GM10266 (cell line): ENCODE data around the gene TOX2.
A peak's percentile ranks its signal among the peaks of the same experiment; 100 is the strongest.

Experiments used
- DNase-seq: peaks from one replicate; pipeline ENCODE4 v3.0.0; 2012; ENCODE audit errors: extremely low spot score
- TF ChIP-seq, protein P1 (sequence below): IDR thresholded peaks from 2 replicates; pipeline ENCODE4 v1.5.1; 2012; ENCODE audit warnings: mild to moderate bottlenecking, low read depth; ENCODE audit not compliant: control insufficient read depth, insufficient read depth; ENCODE audit errors: missing control alignments

TOX2 gene

DNA sequence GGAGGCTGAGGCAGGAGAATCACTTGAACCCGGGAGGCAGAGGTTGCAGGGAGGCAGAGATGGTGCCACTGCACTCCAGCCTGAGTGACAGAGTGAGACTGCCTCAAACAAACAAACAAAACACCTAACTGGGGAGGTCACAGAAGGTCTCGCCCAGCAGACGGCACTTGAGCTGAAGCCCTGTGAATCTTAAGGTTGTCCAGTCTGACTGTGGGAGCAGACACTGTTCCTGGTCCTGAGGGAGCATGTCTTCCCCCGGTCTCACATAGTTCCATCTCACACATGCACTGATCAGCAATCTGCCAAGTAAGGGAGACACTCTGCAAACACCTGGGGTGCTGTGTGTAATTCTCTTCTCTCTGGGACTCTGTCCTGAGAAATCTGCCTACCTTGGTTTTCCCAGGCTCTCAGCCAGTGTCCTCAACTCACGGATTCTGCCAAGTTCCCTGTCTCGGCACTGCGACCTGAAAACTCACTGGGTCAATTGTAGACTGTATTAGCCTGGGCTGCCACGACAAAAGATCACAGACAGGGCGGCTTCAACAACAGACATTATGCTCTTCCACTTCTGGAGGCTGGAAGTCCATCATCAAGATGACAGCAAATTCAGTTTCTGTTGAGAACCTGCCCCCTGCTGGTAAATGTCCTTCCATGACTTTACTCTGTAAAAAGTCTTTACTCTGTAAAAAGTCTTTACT lies 178.0 kb downstream of the TOX2 start:
- no peak for DNase-seq
- TF ChIP-seq, protein P1, sequence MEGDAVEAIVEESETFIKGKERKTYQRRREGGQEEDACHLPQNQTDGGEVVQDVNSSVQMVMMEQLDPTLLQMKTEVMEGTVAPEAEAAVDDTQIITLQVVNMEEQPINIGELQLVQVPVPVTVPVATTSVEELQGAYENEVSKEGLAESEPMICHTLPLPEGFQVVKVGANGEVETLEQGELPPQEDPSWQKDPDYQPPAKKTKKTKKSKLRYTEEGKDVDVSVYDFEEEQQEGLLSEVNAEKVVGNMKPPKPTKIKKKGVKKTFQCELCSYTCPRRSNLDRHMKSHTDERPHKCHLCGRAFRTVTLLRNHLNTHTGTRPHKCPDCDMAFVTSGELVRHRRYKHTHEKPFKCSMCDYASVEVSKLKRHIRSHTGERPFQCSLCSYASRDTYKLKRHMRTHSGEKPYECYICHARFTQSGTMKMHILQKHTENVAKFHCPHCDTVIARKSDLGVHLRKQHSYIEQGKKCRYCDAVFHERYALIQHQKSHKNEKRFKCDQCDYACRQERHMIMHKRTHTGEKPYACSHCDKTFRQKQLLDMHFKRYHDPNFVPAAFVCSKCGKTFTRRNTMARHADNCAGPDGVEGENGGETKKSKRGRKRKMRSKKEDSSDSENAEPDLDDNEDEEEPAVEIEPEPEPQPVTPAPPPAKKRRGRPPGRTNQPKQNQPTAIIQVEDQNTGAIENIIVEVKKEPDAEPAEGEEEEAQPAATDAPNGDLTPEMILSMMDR = peak; percentile 37

DNA sequence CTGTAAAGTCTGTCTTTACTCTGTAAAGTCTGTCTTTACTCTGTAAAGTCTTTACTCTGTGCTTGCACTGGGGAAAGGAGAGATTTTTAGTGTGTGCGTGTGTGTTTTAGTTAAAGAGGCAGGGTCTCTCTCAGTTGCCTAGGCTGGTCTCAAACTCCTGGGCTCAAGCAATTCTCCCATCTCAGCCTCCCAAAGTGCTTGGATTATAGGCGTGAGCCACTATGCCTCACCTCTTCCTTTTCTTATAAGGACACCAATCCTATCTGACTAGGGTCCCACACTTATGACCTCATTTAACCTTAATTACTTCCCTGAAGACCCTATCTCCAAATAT lies 178.6 kb downstream of the TOX2 start:
- TF ChIP-seq, protein P1 = no peak
- no peak for DNase-seq

- DNase-seq = no peak
- TF ChIP-seq, protein P1 = no peak
Measured at GRCh38 chr20:44095831-44096230, 181.2 kb downstream of the TOX2 start.

GRCh38 chr20:44097521-44098255 lies 183.0 kb downstream of the TOX2 start:
- DNase-seq = no peak
- TF ChIP-seq, protein P1 = no peak

GRCh38 chr20:44098256-44098630 lies 183.6 kb downstream of the TOX2 start:
- DNase-seq = no peak
- TF ChIP-seq, protein P1 = no peak

DNA sequence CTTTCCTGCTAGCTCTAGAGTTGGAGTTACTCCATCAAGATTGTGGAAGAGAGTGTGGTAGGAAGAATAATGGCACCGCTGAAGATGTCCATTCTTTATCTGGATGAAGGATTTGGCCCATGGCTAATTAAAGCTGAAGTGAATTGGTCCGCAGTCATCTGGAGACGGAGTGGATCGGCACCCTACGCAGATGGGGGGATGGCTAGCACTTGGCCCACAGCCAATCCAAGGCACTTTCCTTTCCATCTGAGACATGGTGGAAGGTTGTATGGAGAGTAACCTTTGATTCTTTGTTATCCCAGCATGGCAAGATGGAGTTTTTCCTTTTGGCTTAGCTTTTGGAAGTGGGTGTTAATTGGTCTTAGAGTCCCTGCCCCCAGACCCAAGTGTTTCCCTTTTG lies 184.0 kb downstream of the TOX2 start:
- DNase-seq = no peak
- TF ChIP-seq, protein P1 = no peak

DNA sequence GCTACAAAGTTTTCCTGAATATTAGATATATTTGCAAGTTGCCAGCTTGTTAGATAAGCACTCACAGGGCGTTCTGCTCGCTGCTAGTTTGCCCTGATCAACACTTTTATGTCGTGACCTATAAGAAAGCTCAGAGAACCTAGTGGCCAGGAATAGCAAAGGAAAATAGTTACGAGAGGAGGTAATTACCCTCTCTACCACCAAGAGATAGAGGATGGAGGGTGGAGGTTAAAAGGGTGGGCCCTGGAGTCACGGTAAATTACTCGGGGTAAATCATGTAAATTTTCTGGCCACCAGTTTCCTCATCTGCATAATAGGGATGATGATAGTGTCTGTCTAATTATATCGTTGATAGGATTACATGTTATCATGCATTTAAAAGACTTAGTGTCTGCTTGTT lies 185.2 kb downstream of the TOX2 start:
- TF ChIP-seq, protein P1 = no peak
- no peak for DNase-seq
